DMS53 (cell line): ENCODE data around the gene BET1L.
"Not testable (repeated sequence)": the region's sequence is repeated elsewhere in the genome, so short reads cannot be mapped to it uniquely, and the experiment has no call there.

ENCODE experiments used
- DNase-seq: peaks from one replicate; lab custom pipeline; 2025; lab: John Stamatoyannopoulos, UW

The BET1L gene

GRCh38 chr11:193481-193880, 13.7 kb downstream of the BET1L start:
- DNase-seq: not testable (repeated sequence)

- DNase-seq: not testable (repeated sequence)
Measured at GRCh38 chr11:192674-193128, 14.5 kb downstream of the BET1L start, which contains the start of gene SCGB1C1. SCGB1C1 (plus strand) TSS chr11:193078; CDS start chr11:193100, 22 bp downstream.

GRCh38 chr11:191490-192478, 15.4 kb downstream of the BET1L start:
- not testable (repeated sequence) for DNase-seq

GRCh38 chr11:190546-190945, 16.7 kb downstream of the BET1L start:
- DNase-seq: not testable (repeated sequence)

- DNase-seq: not testable (repeated sequence)
Measured at GRCh38 chr11:189843-190311, 17.3 kb downstream of the BET1L start.

- not testable (repeated sequence) for DNase-seq
Measured at GRCh38 chr11:189200-189783, 17.9 kb downstream of the BET1L start.

- DNase-seq: not testable (repeated sequence)
Measured at GRCh38 chr11:180242-180641, 27.0 kb downstream of the BET1L start.
